ENCODE results near the gene TPO.
"Not testable (repeated sequence)": the region's sequence is repeated elsewhere in the genome, so short reads cannot be mapped to it uniquely, and the experiment has no call there.

The TPO gene

GRCh38 chr2:1403565-1403964 is 9.7 kb upstream of the TPO start:
- in situ Hi-C loops (cut with MboI; ENCODE audit: low sequenced_read_pairs): no loop called here

- in situ Hi-C loops (cut with MboI; ENCODE audit: low sequenced_read_pairs): no loop called here
Observed at GRCh38 chr2:1405124-1405523, 8.1 kb upstream of the TPO start.

GRCh38 chr2:1405967-1406366 is 7.3 kb upstream of the TPO start:
- in situ Hi-C loops (cut with MboI; ENCODE audit: low sequenced_read_pairs): no loop called here

- in situ Hi-C loops (cut with MboI; ENCODE audit: low sequenced_read_pairs): no loop called here
Observed at GRCh38 chr2:1406434-1406833, 6.8 kb upstream of the TPO start.

- in situ Hi-C loops (cut with MboI; ENCODE audit: low sequenced_read_pairs): no loop called here
Observed at GRCh38 chr2:1407950-1408675, 5.2 kb upstream of the TPO start.

- in situ Hi-C loops (cut with MboI; ENCODE audit: low sequenced_read_pairs): no loop called here
Observed at GRCh38 chr2:1414121-1414520, 858 bp downstream of the TPO start.

GRCh38 chr2:1414901-1415300 is 1.6 kb downstream of the TPO start:
- in situ Hi-C loops (cut with MboI; ENCODE audit: low sequenced_read_pairs): not testable (repeated sequence)

GRCh38 chr2:1415501-1415900 is 2.2 kb downstream of the TPO start:
- in situ Hi-C loops (cut with MboI; ENCODE audit: low sequenced_read_pairs): no loop called here

- in situ Hi-C loops (cut with MboI; ENCODE audit: low sequenced_read_pairs): no loop called here
Observed at GRCh38 chr2:1418566-1418965, 5.3 kb downstream of the TPO start.

GRCh38 chr2:1420746-1421480 is 7.7 kb downstream of the TPO start:
- in situ Hi-C loops (cut with MboI; ENCODE audit: low sequenced_read_pairs): no loop called here

- in situ Hi-C loops (cut with MboI; ENCODE audit: low sequenced_read_pairs): no loop called here
Observed at GRCh38 chr2:1421731-1422130, 8.5 kb downstream of the TPO start.

GRCh38 chr2:1422131-1422530 is 8.9 kb downstream of the TPO start:
- in situ Hi-C loops (cut with MboI; ENCODE audit: low sequenced_read_pairs): no loop called here

- in situ Hi-C loops (cut with MboI; ENCODE audit: low sequenced_read_pairs): no loop called here
Observed at GRCh38 chr2:1422716-1423285, 9.5 kb downstream of the TPO start.

- in situ Hi-C loops (cut with MboI; ENCODE audit: low sequenced_read_pairs): no loop called here
Observed at GRCh38 chr2:1427086-1427485, 13.8 kb downstream of the TPO start.

GRCh38 chr2:1429895-1430294 is 16.6 kb downstream of the TPO start:
- in situ Hi-C loops (cut with MboI; ENCODE audit: low sequenced_read_pairs): no loop called here

- in situ Hi-C loops (cut with MboI; ENCODE audit: low sequenced_read_pairs): no loop called here
Observed at GRCh38 chr2:1430491-1430890, 17.2 kb downstream of the TPO start.

GRCh38 chr2:1431886-1432400 is 18.7 kb downstream of the TPO start:
- in situ Hi-C loops (cut with MboI; ENCODE audit: low sequenced_read_pairs): no loop called here

- in situ Hi-C loops (cut with MboI; ENCODE audit: low sequenced_read_pairs): no loop called here
Observed at GRCh38 chr2:1432726-1433125, 19.5 kb downstream of the TPO start.

GRCh38 chr2:1436369-1436768 is 23.1 kb downstream of the TPO start:
- in situ Hi-C loops (cut with MboI; ENCODE audit: low sequenced_read_pairs): no loop called here

GRCh38 chr2:1437101-1437500 is 23.8 kb downstream of the TPO start:
- in situ Hi-C loops (cut with MboI; ENCODE audit: low sequenced_read_pairs): no loop called here

GRCh38 chr2:1437537-1437936 is 24.3 kb downstream of the TPO start:
- in situ Hi-C loops (cut with MboI; ENCODE audit: low sequenced_read_pairs): no loop called here

- in situ Hi-C loops (cut with MboI; ENCODE audit: low sequenced_read_pairs): no loop called here
Observed at GRCh38 chr2:1438972-1439371, 25.7 kb downstream of the TPO start.

Data from HL-60/S4 (cell line).